ENCODE measurements around the gene ADD3.

The ADD3 gene

DNA sequence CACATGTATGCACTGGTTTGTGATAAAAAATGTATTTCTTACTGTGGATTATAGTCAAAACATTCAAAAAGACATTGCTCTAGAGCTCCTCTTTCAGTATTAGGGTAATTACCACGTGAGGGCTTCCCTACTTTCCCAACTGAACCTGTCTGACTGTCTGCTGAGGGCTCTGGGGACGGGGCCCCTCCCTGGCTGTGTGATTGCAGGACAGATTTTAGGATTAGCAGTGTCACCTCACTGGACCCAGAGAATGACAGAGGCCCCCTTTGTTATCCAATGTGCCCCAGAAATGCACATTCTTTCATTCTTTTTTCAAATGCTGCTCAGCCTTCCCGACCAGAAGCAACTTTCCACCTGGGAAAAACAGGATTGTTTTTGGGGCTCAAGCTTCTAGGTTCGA is 156.1 kb downstream of the ADD3 start:
- no peak overlapping the region for H3K4me3 ChIP-seq (ENCODE audit: low read depth, low read length)
- DNase-seq = peak; percentile 51
- no peaks in the 10 kb centered on the region for H3K9me3 ChIP-seq (ENCODE audit: severe bottlenecking)
- no peaks in the 10 kb centered on the region for H3K36me3 ChIP-seq
- no peak overlapping the region for H3K27ac ChIP-seq
- TF ChIP-seq, protein P1, sequence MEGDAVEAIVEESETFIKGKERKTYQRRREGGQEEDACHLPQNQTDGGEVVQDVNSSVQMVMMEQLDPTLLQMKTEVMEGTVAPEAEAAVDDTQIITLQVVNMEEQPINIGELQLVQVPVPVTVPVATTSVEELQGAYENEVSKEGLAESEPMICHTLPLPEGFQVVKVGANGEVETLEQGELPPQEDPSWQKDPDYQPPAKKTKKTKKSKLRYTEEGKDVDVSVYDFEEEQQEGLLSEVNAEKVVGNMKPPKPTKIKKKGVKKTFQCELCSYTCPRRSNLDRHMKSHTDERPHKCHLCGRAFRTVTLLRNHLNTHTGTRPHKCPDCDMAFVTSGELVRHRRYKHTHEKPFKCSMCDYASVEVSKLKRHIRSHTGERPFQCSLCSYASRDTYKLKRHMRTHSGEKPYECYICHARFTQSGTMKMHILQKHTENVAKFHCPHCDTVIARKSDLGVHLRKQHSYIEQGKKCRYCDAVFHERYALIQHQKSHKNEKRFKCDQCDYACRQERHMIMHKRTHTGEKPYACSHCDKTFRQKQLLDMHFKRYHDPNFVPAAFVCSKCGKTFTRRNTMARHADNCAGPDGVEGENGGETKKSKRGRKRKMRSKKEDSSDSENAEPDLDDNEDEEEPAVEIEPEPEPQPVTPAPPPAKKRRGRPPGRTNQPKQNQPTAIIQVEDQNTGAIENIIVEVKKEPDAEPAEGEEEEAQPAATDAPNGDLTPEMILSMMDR (IDR thresholded peaks at IDR 0.05; ENCODE audit: low read depth, low read length) = no peak
- no peaks in the 10 kb centered on the region for H3K27me3 ChIP-seq (ENCODE audit: insufficient read depth, low read depth, severe bottlenecking)

DNA sequence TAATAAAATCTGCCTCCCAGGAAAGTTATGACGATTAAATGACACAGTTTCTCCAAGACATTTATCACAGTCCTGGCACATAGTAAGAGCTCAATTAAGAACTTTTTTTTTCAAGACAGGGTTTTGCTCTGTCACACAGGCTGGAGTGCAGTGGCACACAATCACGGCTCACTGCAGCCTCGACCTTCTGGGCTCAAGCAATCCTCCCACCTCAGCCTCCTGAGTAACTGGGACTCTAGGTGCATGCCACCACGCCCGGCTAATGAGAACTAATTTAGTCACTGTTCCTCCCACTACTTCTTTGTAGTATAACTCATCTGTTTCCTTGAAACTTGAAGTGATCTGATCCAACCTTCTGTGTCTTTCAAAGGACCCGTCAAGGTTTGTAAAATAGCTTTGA is 157.5 kb downstream of the ADD3 start:
- H3K36me3 ChIP-seq = no peaks in the 10 kb centered on the region
- no peak for DNase-seq
- H3K4me3 ChIP-seq (ENCODE audit: low read depth, low read length) = no peak overlapping the region
- TF ChIP-seq, protein P1 (IDR thresholded peaks at IDR 0.05; ENCODE audit: low read depth, low read length) = no peak
- no peaks in the 10 kb centered on the region for H3K9me3 ChIP-seq (ENCODE audit: severe bottlenecking)
- no peaks in the 10 kb centered on the region for H3K27me3 ChIP-seq (ENCODE audit: insufficient read depth, low read depth, severe bottlenecking)
- H3K27ac ChIP-seq = no peak overlapping the region

- DNase-seq = no peak
- TF ChIP-seq, protein P1 (IDR thresholded peaks at IDR 0.05; ENCODE audit: low read depth, low read length) = no peak
- H3K27ac ChIP-seq = no peak overlapping the region
- H3K27me3 ChIP-seq (ENCODE audit: insufficient read depth, low read depth, severe bottlenecking) = no peaks in the 10 kb centered on the region
- H3K9me3 ChIP-seq (ENCODE audit: severe bottlenecking) = no peaks in the 10 kb centered on the region
- no peaks in the 10 kb centered on the region for H3K36me3 ChIP-seq
- no peak overlapping the region for H3K4me3 ChIP-seq (ENCODE audit: low read depth, low read length)
Observed at GRCh38 chr10:110167149-110167548, 159.4 kb downstream of the ADD3 start.

DNA sequence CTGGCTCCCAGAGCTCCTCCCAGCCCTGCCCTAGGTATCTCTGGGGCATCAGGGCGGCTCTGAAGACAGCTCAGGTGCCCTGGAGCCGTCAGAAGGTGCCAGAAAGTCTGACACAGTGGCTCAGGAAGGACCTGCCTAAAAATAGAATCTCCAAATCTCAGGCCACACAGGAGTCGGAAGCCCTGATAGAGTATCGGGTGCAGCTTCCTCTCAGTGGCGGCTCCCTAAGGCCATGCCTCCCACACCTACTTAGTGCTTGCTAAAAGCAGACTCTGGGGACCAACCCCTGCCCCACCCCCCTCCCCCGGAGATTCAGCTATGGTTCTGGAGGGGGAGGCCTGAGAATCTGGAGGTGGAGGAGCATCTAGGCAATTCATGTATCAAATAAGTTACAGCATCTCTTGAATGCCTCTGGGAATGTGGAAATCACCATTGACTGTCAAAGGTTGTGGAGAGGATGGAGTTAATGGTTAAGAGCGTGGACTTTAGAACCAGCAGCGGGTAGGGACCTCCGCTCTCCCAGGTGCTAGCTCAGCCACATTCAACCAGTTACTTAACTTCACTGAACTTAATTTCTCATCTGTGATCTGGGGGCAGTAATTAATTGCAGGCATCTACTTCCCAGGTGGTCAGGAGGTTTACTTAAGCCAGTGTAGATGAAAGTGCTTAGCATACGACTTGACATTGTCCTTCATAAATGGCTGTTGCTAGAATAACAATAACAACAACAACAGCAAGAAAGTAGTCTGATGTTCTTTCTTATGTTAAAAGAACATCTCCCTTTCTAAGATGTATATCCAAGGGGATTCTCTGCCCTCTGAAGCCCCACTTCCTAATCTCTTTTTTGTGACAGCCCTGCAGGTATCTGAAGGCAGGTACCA is 161.1 kb downstream of the ADD3 start:
- DNase-seq = no peak
- H3K27me3 ChIP-seq (ENCODE audit: insufficient read depth, low read depth, severe bottlenecking) = no peaks in the 10 kb centered on the region
- H3K4me3 ChIP-seq (ENCODE audit: low read depth, low read length) = peak overlapping the region; percentile 3
- no peaks in the 10 kb centered on the region for H3K36me3 ChIP-seq
- no peak overlapping the region for H3K27ac ChIP-seq
- no peaks in the 10 kb centered on the region for H3K9me3 ChIP-seq (ENCODE audit: severe bottlenecking)
- TF ChIP-seq, protein P1 (IDR thresholded peaks at IDR 0.05; ENCODE audit: low read depth, low read length) = no peak

DNA sequence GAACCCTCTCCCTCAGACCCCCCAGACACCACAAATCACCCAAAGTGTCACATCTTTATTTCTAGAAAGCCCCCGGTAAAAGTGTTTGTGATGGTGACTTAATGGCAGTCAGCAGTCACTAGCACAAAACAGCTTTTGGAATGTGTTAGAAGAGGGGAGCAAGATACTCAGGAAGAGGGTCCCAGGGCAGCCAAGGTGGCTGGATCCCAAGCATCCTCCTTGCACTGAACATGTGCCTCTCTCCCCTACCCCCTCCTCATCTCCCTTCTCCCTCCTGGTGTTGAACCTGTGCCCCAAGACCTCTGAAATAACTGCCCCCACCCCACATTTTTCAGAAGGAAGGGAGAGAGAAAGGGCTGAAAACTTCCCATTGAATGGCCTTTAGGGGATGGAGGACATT is 161.8 kb downstream of the ADD3 start:
- TF ChIP-seq, protein P1 (IDR thresholded peaks at IDR 0.05; ENCODE audit: low read depth, low read length) = no peak
- no peak overlapping the region for H3K27ac ChIP-seq
- no peaks in the 10 kb centered on the region for H3K9me3 ChIP-seq (ENCODE audit: severe bottlenecking)
- no peak overlapping the region for H3K4me3 ChIP-seq (ENCODE audit: low read depth, low read length)
- DNase-seq = no peak
- H3K27me3 ChIP-seq (ENCODE audit: insufficient read depth, low read depth, severe bottlenecking) = no peaks in the 10 kb centered on the region
- H3K36me3 ChIP-seq = no peaks in the 10 kb centered on the region
